ENCODE data around the gene LINGO3.
A peak's percentile ranks its signal among the peaks of the same experiment; 100 is the strongest.

The LINGO3 gene

GRCh38 chr19:2303211-2303798 is 4.6 kb downstream of the LINGO3 start:
- Histone ChIP-seq H3K27me3 (peaks cover 0 to 66% of the 10 kb centered on the region in 2 donors), H3K4me1 (peaks cover 0 to 21% (median 12%) of the 10 kb centered on the region in 4 donors), H3K4me3 (no peak overlapping the region), H3K27ac (no peak overlapping the region), H3K9me3 (no peaks in the 10 kb centered on the region), H3K36me3 (no peaks in the 10 kb centered on the region)
- DNase-seq: no peak
- TF ChIP-seq, protein P1, sequence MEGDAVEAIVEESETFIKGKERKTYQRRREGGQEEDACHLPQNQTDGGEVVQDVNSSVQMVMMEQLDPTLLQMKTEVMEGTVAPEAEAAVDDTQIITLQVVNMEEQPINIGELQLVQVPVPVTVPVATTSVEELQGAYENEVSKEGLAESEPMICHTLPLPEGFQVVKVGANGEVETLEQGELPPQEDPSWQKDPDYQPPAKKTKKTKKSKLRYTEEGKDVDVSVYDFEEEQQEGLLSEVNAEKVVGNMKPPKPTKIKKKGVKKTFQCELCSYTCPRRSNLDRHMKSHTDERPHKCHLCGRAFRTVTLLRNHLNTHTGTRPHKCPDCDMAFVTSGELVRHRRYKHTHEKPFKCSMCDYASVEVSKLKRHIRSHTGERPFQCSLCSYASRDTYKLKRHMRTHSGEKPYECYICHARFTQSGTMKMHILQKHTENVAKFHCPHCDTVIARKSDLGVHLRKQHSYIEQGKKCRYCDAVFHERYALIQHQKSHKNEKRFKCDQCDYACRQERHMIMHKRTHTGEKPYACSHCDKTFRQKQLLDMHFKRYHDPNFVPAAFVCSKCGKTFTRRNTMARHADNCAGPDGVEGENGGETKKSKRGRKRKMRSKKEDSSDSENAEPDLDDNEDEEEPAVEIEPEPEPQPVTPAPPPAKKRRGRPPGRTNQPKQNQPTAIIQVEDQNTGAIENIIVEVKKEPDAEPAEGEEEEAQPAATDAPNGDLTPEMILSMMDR (IDR thresholded peaks at IDR 0.05): no peak
- intact Hi-C loops (cut with DNase I; ENCODE audit: low total_unique reads): no loop called here

GRCh38 chr19:2302319-2303210 is 5.4 kb downstream of the LINGO3 start:
- H3K4me3 ChIP-seq: no peak overlapping the region
- no peak overlapping the region for H3K27ac ChIP-seq
- no peak for DNase-seq
- H3K27me3 ChIP-seq: peaks cover 0 to 61% of the 10 kb centered on the region in 2 donors
- TF ChIP-seq, protein P1 (IDR thresholded peaks at IDR 0.05): no peak
- peaks cover 0 to 15% (median 7%) of the 10 kb centered on the region in 4 donors for H3K4me1 ChIP-seq
- no peaks in the 10 kb centered on the region for H3K36me3 ChIP-seq
- intact Hi-C loops (cut with DNase I; ENCODE audit: low total_unique reads): no loop called here
- no peaks in the 10 kb centered on the region for H3K9me3 ChIP-seq

DNA sequence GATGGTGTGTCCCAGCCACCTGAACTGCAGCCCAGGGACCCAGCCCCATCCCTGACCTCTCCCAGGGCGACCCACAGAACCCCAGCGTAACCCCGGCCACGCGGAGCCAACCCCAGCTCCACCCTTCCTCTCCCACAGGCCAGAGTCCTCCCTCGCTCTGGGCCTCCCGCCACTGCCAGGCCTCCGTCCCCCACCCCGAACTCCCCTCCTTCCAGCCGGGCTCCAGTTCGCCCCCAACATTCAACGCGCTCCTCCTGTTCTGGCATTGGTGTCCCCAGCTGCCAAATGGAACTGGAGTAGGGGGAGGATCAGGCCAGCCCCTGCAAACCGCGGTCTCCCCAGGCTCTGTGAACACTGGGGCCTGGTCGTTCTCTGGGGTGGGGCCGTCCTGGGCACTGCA is 7.4 kb downstream of the LINGO3 start:
- Histone ChIP-seq H3K36me3 (no peaks in the 10 kb centered on the region), H3K4me1 (peaks cover 0 to 12% (median 6%) of the 10 kb centered on the region in 4 donors), H3K27me3 (peaks cover 0 to 40% of the 10 kb centered on the region in 2 donors), H3K27ac (no peak overlapping the region), H3K9me3 (no peaks in the 10 kb centered on the region), H3K4me3 (no peak overlapping the region)
- no peak for DNase-seq
- intact Hi-C loops (cut with DNase I; ENCODE audit: low total_unique reads): no loop called here
- TF ChIP-seq, protein P1 (IDR thresholded peaks at IDR 0.05): no peak

- intact Hi-C loops (cut with DNase I; ENCODE audit: low total_unique reads): no loop called here
- Histone ChIP-seq H3K27ac (no peak overlapping the region), H3K4me1 (peaks cover 0 to 29% (median 21%) of the 10 kb centered on the region in 4 donors), H3K27me3 (peaks cover 0 to 19% of the 10 kb centered on the region in 2 donors), H3K4me3 (no peak overlapping the region), H3K36me3 (no peaks in the 10 kb centered on the region), H3K9me3 (no peaks in the 10 kb centered on the region)
- TF ChIP-seq, protein P1 (IDR thresholded peaks at IDR 0.05): no peak
- DNase-seq: no peak
Observed at GRCh38 chr19:2296141-2296540, 11.8 kb downstream of the LINGO3 start.

- H3K27ac ChIP-seq: peak overlapping the region; percentile 32 to 56
- H3K27me3 ChIP-seq: peaks cover 0 to 23% of the 10 kb centered on the region in 2 donors
- peak overlapping the region; percentile 26 to 44 for H3K4me3 ChIP-seq
- DNase-seq: peak in 1 of 2 donors; percentile 81
- TF ChIP-seq, protein P1 (IDR thresholded peaks at IDR 0.05): no peak
- H3K9me3 ChIP-seq: no peaks in the 10 kb centered on the region
- H3K4me1 ChIP-seq: peaks cover 0 to 42% (median 34%) of the 10 kb centered on the region in 4 donors
- intact Hi-C loops (cut with DNase I; ENCODE audit: low total_unique reads): no loop called here
- no peaks in the 10 kb centered on the region for H3K36me3 ChIP-seq
Observed at GRCh38 chr19:2294687-2295335, 13.1 kb downstream of the LINGO3 start.
